Measurements from ENCODE around the gene PTPRR. TPM values are rescaled to one million over a fixed set of nuclear protein-coding genes. Genes with fewer than 3 reads are reported as not detected.
"Not testable (repeated sequence)": the region's sequence is repeated elsewhere in the genome, so short reads cannot be mapped to it uniquely, and the experiment has no call there.

The PTPRR gene
- total RNA-seq, 1 donor from 2014 or later: not detected

- H3K4me3 Mint-ChIP-seq: no peak overlapping the region
- H3K9me3 Mint-ChIP-seq: no peaks in the 10 kb centered on the region
- no peak for DNase-seq (ENCODE audit: low spot score)
- H3K27ac Mint-ChIP-seq: no peak overlapping the region
- H3K36me3 Mint-ChIP-seq (ENCODE audit: low read depth): no peaks in the 10 kb centered on the region
- no peaks in the 10 kb centered on the region for H3K4me1 Mint-ChIP-seq (ENCODE audit: low read depth)
- intact Hi-C loops (cut with micrococcal nuclease): no loop called here
- peaks cover 5% of the 10 kb centered on the region for H3K27me3 Mint-ChIP-seq (ENCODE audit: insufficient read depth)
Observed at GRCh38 chr12:70826156-70826555, 94.4 kb downstream of the PTPRR start.

GRCh38 chr12:70824511-70824910, 96.0 kb downstream of the PTPRR start:
- Mint-ChIP-seq H3K9me3 (no peaks in the 10 kb centered on the region), H3K4me3 (no peak overlapping the region), H3K36me3 (ENCODE audit: low read depth) (no peaks in the 10 kb centered on the region), H3K27ac (no peak overlapping the region), H3K4me1 (ENCODE audit: low read depth) (no peaks in the 10 kb centered on the region), H3K27me3 (ENCODE audit: insufficient read depth) (peaks cover 5% of the 10 kb centered on the region)
- intact Hi-C loops (cut with micrococcal nuclease): no loop called here
- no peak for DNase-seq (ENCODE audit: low spot score)

GRCh38 chr12:70823182-70823976, 97.2 kb downstream of the PTPRR start:
- H3K27ac Mint-ChIP-seq: no peak overlapping the region
- H3K4me3 Mint-ChIP-seq: no peak overlapping the region

GRCh38 chr12:70822412-70822811, 98.1 kb downstream of the PTPRR start:
- intact Hi-C loops (cut with micrococcal nuclease): no loop called here
- peaks cover 3% of the 10 kb centered on the region for H3K27me3 Mint-ChIP-seq (ENCODE audit: insufficient read depth)
- H3K4me3 Mint-ChIP-seq: no peak overlapping the region
- no peak overlapping the region for H3K27ac Mint-ChIP-seq
- no peak for DNase-seq (ENCODE audit: low spot score)
- H3K36me3 Mint-ChIP-seq (ENCODE audit: low read depth): no peaks in the 10 kb centered on the region
- H3K4me1 Mint-ChIP-seq (ENCODE audit: low read depth): no peaks in the 10 kb centered on the region
- no peaks in the 10 kb centered on the region for H3K9me3 Mint-ChIP-seq

More at GRCh38 chr12:70823182-70823976, 97.2 kb downstream of the PTPRR start:
- no peaks in the 10 kb centered on the region for H3K36me3 Mint-ChIP-seq (ENCODE audit: low read depth)
- H3K27me3 Mint-ChIP-seq (ENCODE audit: insufficient read depth): peaks cover 3% of the 10 kb centered on the region
- no peaks in the 10 kb centered on the region for H3K4me1 Mint-ChIP-seq (ENCODE audit: low read depth)
- intact Hi-C loops (cut with micrococcal nuclease): no loop called here
- DNase-seq (ENCODE audit: low spot score): no peak
- H3K9me3 Mint-ChIP-seq: no peaks in the 10 kb centered on the region

- intact Hi-C loops (cut with micrococcal nuclease): no loop called here
- Mint-ChIP-seq H3K4me3 (no peak overlapping the region), H3K4me1 (ENCODE audit: low read depth) (no peaks in the 10 kb centered on the region), H3K36me3 (ENCODE audit: low read depth) (no peaks in the 10 kb centered on the region), H3K27ac (no peak overlapping the region), H3K9me3 (no peaks in the 10 kb centered on the region), H3K27me3 (ENCODE audit: insufficient read depth) (no peaks in the 10 kb centered on the region)
- DNase-seq (ENCODE audit: low spot score): no peak
Observed at GRCh38 chr12:70815971-70816391, 104.6 kb downstream of the PTPRR start.

- no peaks in the 10 kb centered on the region for H3K4me1 Mint-ChIP-seq (ENCODE audit: low read depth)
- H3K27me3 Mint-ChIP-seq (ENCODE audit: insufficient read depth): no peaks in the 10 kb centered on the region
- no peaks in the 10 kb centered on the region for H3K36me3 Mint-ChIP-seq (ENCODE audit: low read depth)
- no peak for DNase-seq (ENCODE audit: low spot score)
- H3K27ac Mint-ChIP-seq: no peak overlapping the region
- no peaks in the 10 kb centered on the region for H3K9me3 Mint-ChIP-seq
- intact Hi-C loops (cut with micrococcal nuclease): no loop called here
- H3K4me3 Mint-ChIP-seq: no peak overlapping the region
Observed at GRCh38 chr12:70815056-70815455, 105.5 kb downstream of the PTPRR start.

GRCh38 chr12:70813559-70813958, 107.0 kb downstream of the PTPRR start:
- Mint-ChIP-seq H3K4me1 (ENCODE audit: low read depth) (no peaks in the 10 kb centered on the region), H3K9me3 (no peaks in the 10 kb centered on the region), H3K27ac (no peak overlapping the region), H3K27me3 (ENCODE audit: insufficient read depth) (no peaks in the 10 kb centered on the region), H3K4me3 (no peak overlapping the region), H3K36me3 (ENCODE audit: low read depth) (no peaks in the 10 kb centered on the region)
- intact Hi-C loops (cut with micrococcal nuclease): no loop called here
- DNase-seq (ENCODE audit: low spot score): no peak

- H3K27me3 Mint-ChIP-seq (ENCODE audit: insufficient read depth): no peaks in the 10 kb centered on the region
- no peak overlapping the region for H3K4me3 Mint-ChIP-seq
- H3K9me3 Mint-ChIP-seq: no peaks in the 10 kb centered on the region
- DNase-seq (ENCODE audit: low spot score): no peak
- H3K4me1 Mint-ChIP-seq (ENCODE audit: low read depth): no peaks in the 10 kb centered on the region
- no peak overlapping the region for H3K27ac Mint-ChIP-seq
- H3K36me3 Mint-ChIP-seq (ENCODE audit: low read depth): no peaks in the 10 kb centered on the region
- intact Hi-C loops (cut with micrococcal nuclease): no loop called here
Observed at GRCh38 chr12:70812136-70812535, 108.4 kb downstream of the PTPRR start.

- Mint-ChIP-seq H3K9me3 (no peaks in the 10 kb centered on the region), H3K4me1 (ENCODE audit: low read depth) (no peaks in the 10 kb centered on the region), H3K27me3 (ENCODE audit: insufficient read depth) (no peaks in the 10 kb centered on the region), H3K36me3 (ENCODE audit: low read depth) (no peaks in the 10 kb centered on the region), H3K4me3 (no peak overlapping the region), H3K27ac (no peak overlapping the region)
- no peak for DNase-seq (ENCODE audit: low spot score)
- intact Hi-C loops (cut with micrococcal nuclease): no loop called here
Observed at GRCh38 chr12:70809887-70810286, 110.7 kb downstream of the PTPRR start.

GRCh38 chr12:70807993-70808392, 112.5 kb downstream of the PTPRR start:
- DNase-seq (ENCODE audit: low spot score); intact Hi-C loops (cut with micrococcal nuclease); H3K4me3 Mint-ChIP-seq; H3K9me3 Mint-ChIP-seq; H3K4me1 Mint-ChIP-seq (ENCODE audit: low read depth); H3K36me3 Mint-ChIP-seq (ENCODE audit: low read depth); H3K27ac Mint-ChIP-seq; H3K27me3 Mint-ChIP-seq (ENCODE audit: insufficient read depth): not testable (repeated sequence)

- no peak overlapping the region for H3K27ac Mint-ChIP-seq
- no peaks in the 10 kb centered on the region for H3K27me3 Mint-ChIP-seq (ENCODE audit: insufficient read depth)
- no peaks in the 10 kb centered on the region for H3K9me3 Mint-ChIP-seq
- H3K36me3 Mint-ChIP-seq (ENCODE audit: low read depth): no peaks in the 10 kb centered on the region
- intact Hi-C loops (cut with micrococcal nuclease): no loop called here
- no peak overlapping the region for H3K4me3 Mint-ChIP-seq
- no peak for DNase-seq (ENCODE audit: low spot score)
- H3K4me1 Mint-ChIP-seq (ENCODE audit: low read depth): no peaks in the 10 kb centered on the region
Observed at GRCh38 chr12:70806827-70807226, 113.7 kb downstream of the PTPRR start.

GRCh38 chr12:70806043-70806442, 114.5 kb downstream of the PTPRR start:
- H3K4me3 Mint-ChIP-seq: no peak overlapping the region
- no peak overlapping the region for H3K27ac Mint-ChIP-seq
- H3K36me3 Mint-ChIP-seq (ENCODE audit: low read depth): no peaks in the 10 kb centered on the region
- intact Hi-C loops (cut with micrococcal nuclease): no loop called here
- H3K27me3 Mint-ChIP-seq (ENCODE audit: insufficient read depth): no peaks in the 10 kb centered on the region
- H3K9me3 Mint-ChIP-seq: no peaks in the 10 kb centered on the region
- H3K4me1 Mint-ChIP-seq (ENCODE audit: low read depth): no peaks in the 10 kb centered on the region
- no peak for DNase-seq (ENCODE audit: low spot score)

- no peaks in the 10 kb centered on the region for H3K27me3 Mint-ChIP-seq (ENCODE audit: insufficient read depth)
- intact Hi-C loops (cut with micrococcal nuclease): no loop called here
- no peaks in the 10 kb centered on the region for H3K36me3 Mint-ChIP-seq (ENCODE audit: low read depth)
- no peak overlapping the region for H3K4me3 Mint-ChIP-seq
- H3K27ac Mint-ChIP-seq: no peak overlapping the region
- DNase-seq (ENCODE audit: low spot score): no peak
- H3K9me3 Mint-ChIP-seq: no peaks in the 10 kb centered on the region
- no peaks in the 10 kb centered on the region for H3K4me1 Mint-ChIP-seq (ENCODE audit: low read depth)
Observed at GRCh38 chr12:70798016-70798783, 122.3 kb downstream of the PTPRR start.
